ENCODE results near the gene ANKRD63.
A peak's percentile ranks its signal among the peaks of the same experiment; 100 is the strongest.

Gene ANKRD63

GRCh38 chr15:40306908-40307307 is 24.0 kb upstream of the ANKRD63 start:
- no peak overlapping the region for H3K4ac ChIP-seq (ENCODE audit: low read length)
- H3K4me3 ChIP-seq (ENCODE audit: low read length in 2 of 2) = no peak overlapping the region
- no peak overlapping the region for H3K14ac ChIP-seq (ENCODE audit: low read length)
- no peak overlapping the region for H3K9ac ChIP-seq (ENCODE audit: low read depth, low read length, poor library complexity)
- H3K18ac ChIP-seq (ENCODE audit: low read length) = peak overlapping the region; percentile 35
- no peaks in the 10 kb centered on the region for H3K9me3 ChIP-seq (replicated peaks in 1 of 2; ENCODE audit: control insufficient read depth in 2 of 2, insufficient read depth in 1 of 2, low read depth in 1 of 2, low read length in 2 of 2)
- H2BK12ac ChIP-seq (ENCODE audit: low read length) = no peak overlapping the region
- H2BK15ac ChIP-seq (ENCODE audit: low read length) = no peak overlapping the region
- no peak for DNase-seq (ENCODE audit: low spot score)
- no peak overlapping the region for H4K91ac ChIP-seq (ENCODE audit: low read depth, low read length, poor library complexity)
- H3K79me1 ChIP-seq (ENCODE audit: low read depth, low read length) = no peaks in the 10 kb centered on the region
- H4K8ac ChIP-seq (ENCODE audit: low read depth, low read length) = no peak overlapping the region
- H2BK120ac ChIP-seq (ENCODE audit: low read depth, low read length) = no peak overlapping the region
- H3K27ac ChIP-seq (replicated peaks; ENCODE audit: low read length) = no peak overlapping the region
- no CpG with 5 or more reads among the region's 7 CpGs for WGBS, 2 donors (ENCODE audit: extremely low coverage in 2 of 2, insufficient read length in 2 of 2, insufficient replicate concordance in 1 of 2)
- peak overlapping the region; percentile 83 for H2AFZ ChIP-seq (ENCODE audit: low read length)
- no peak overlapping the region for H3K23ac ChIP-seq (ENCODE audit: low read depth, low read length, poor library complexity)
- H3K36me3 ChIP-seq (replicated peaks in 1 of 2; ENCODE audit: control insufficient read depth in 2 of 2, insufficient read depth in 2 of 2, low read length in 2 of 2) = no peaks in the 10 kb centered on the region
- H2AK5ac ChIP-seq (ENCODE audit: low read depth, low read length) = peak overlapping the region; percentile 22
- H3K4me2 ChIP-seq (ENCODE audit: insufficient read depth, low read length, poor library complexity, severe bottlenecking) = no peak overlapping the region
- H3K27me3 ChIP-seq (ENCODE audit: control insufficient read depth in 3 of 3, insufficient read depth in 3 of 3, low read depth in 1 of 3, low read length in 3 of 3) = peaks cover 0 to 4% (median 0%) of the 10 kb centered on the region in 3 experiments
- H2BK5ac ChIP-seq (ENCODE audit: low read length) = peak overlapping the region; percentile 30
- H3K4me1 ChIP-seq (ENCODE audit: control insufficient read depth in 2 of 2, insufficient read depth in 1 of 2, low read depth in 1 of 2, low read length in 2 of 2) = peaks cover 5 to 33% of the 10 kb centered on the region in 2 donors

GRCh38 chr15:40306371-40306770 is 23.5 kb upstream of the ANKRD63 start:
- H4K91ac ChIP-seq (ENCODE audit: low read depth, low read length, poor library complexity) = no peak overlapping the region
- no peak overlapping the region for H2BK12ac ChIP-seq (ENCODE audit: low read length)
- H3K9me3 ChIP-seq (replicated peaks in 1 of 2; ENCODE audit: control insufficient read depth in 2 of 2, insufficient read depth in 1 of 2, low read depth in 1 of 2, low read length in 2 of 2) = no peaks in the 10 kb centered on the region
- peaks cover 10 to 36% of the 10 kb centered on the region in 2 donors for H3K4me1 ChIP-seq (ENCODE audit: control insufficient read depth in 2 of 2, insufficient read depth in 1 of 2, low read depth in 1 of 2, low read length in 2 of 2)
- no peak overlapping the region for H3K4ac ChIP-seq (ENCODE audit: low read length)
- no peaks in the 10 kb centered on the region for H3K36me3 ChIP-seq (replicated peaks in 1 of 2; ENCODE audit: control insufficient read depth in 2 of 2, insufficient read depth in 2 of 2, low read length in 2 of 2)
- H2AFZ ChIP-seq (ENCODE audit: low read length) = peak overlapping the region; percentile 83
- H3K27ac ChIP-seq (replicated peaks; ENCODE audit: low read length) = no peak overlapping the region
- no peak overlapping the region for H2BK15ac ChIP-seq (ENCODE audit: low read length)
- no CpG with 5 or more reads among the region's 5 CpGs for WGBS, 2 donors (ENCODE audit: extremely low coverage in 2 of 2, insufficient read length in 2 of 2, insufficient replicate concordance in 1 of 2)
- H3K4me3 ChIP-seq (ENCODE audit: low read length in 2 of 2) = no peak overlapping the region
- H3K27me3 ChIP-seq (ENCODE audit: control insufficient read depth in 3 of 3, insufficient read depth in 3 of 3, low read depth in 1 of 3, low read length in 3 of 3) = peaks cover 0 to 4% (median 0%) of the 10 kb centered on the region in 3 experiments
- no peak for DNase-seq (ENCODE audit: low spot score)
- H3K9ac ChIP-seq (ENCODE audit: low read depth, low read length, poor library complexity) = no peak overlapping the region
- no peak overlapping the region for H3K18ac ChIP-seq (ENCODE audit: low read length)
- H2AK5ac ChIP-seq (ENCODE audit: low read depth, low read length) = no peak overlapping the region
- H3K23ac ChIP-seq (ENCODE audit: low read depth, low read length, poor library complexity) = no peak overlapping the region
- no peaks in the 10 kb centered on the region for H3K79me1 ChIP-seq (ENCODE audit: low read depth, low read length)
- H2BK120ac ChIP-seq (ENCODE audit: low read depth, low read length) = no peak overlapping the region
- no peak overlapping the region for H3K14ac ChIP-seq (ENCODE audit: low read length)
- no peak overlapping the region for H4K8ac ChIP-seq (ENCODE audit: low read depth, low read length)
- H3K4me2 ChIP-seq (ENCODE audit: insufficient read depth, low read length, poor library complexity, severe bottlenecking) = no peak overlapping the region
- H2BK5ac ChIP-seq (ENCODE audit: low read length) = no peak overlapping the region

- H3K9ac ChIP-seq (ENCODE audit: low read depth, low read length, poor library complexity) = peak overlapping the region; percentile 50
- no peaks in the 10 kb centered on the region for H3K36me3 ChIP-seq (replicated peaks in 1 of 2; ENCODE audit: control insufficient read depth in 2 of 2, insufficient read depth in 2 of 2, low read length in 2 of 2)
- H2AK5ac ChIP-seq (ENCODE audit: low read depth, low read length) = no peak overlapping the region
- H3K18ac ChIP-seq (ENCODE audit: low read length) = no peak overlapping the region
- H3K14ac ChIP-seq (ENCODE audit: low read length) = no peak overlapping the region
- peaks cover 11 to 36% of the 10 kb centered on the region in 2 donors for H3K4me1 ChIP-seq (ENCODE audit: control insufficient read depth in 2 of 2, insufficient read depth in 1 of 2, low read depth in 1 of 2, low read length in 2 of 2)
- no peak overlapping the region for H4K8ac ChIP-seq (ENCODE audit: low read depth, low read length)
- no peak for DNase-seq (ENCODE audit: low spot score)
- no peak overlapping the region for H3K4me3 ChIP-seq (ENCODE audit: low read length in 2 of 2)
- H3K27ac ChIP-seq (replicated peaks; ENCODE audit: low read length) = no peak overlapping the region
- no peaks in the 10 kb centered on the region for H3K79me1 ChIP-seq (ENCODE audit: low read depth, low read length)
- no peak overlapping the region for H2BK12ac ChIP-seq (ENCODE audit: low read length)
- peaks cover 0 to 3% of the 10 kb centered on the region in 2 donors for H3K9me3 ChIP-seq (replicated peaks in 1 of 2; ENCODE audit: control insufficient read depth in 2 of 2, insufficient read depth in 1 of 2, low read depth in 1 of 2, low read length in 2 of 2)
- H3K27me3 ChIP-seq (ENCODE audit: control insufficient read depth in 3 of 3, insufficient read depth in 3 of 3, low read depth in 1 of 3, low read length in 3 of 3) = no peaks in the 10 kb centered on the region
- H2BK5ac ChIP-seq (ENCODE audit: low read length) = no peak overlapping the region
- no peak overlapping the region for H2BK120ac ChIP-seq (ENCODE audit: low read depth, low read length)
- no peak overlapping the region for H3K4ac ChIP-seq (ENCODE audit: low read length)
- H2BK15ac ChIP-seq (ENCODE audit: low read length) = no peak overlapping the region
- H4K91ac ChIP-seq (ENCODE audit: low read depth, low read length, poor library complexity) = no peak overlapping the region
- no peak overlapping the region for H3K4me2 ChIP-seq (ENCODE audit: insufficient read depth, low read length, poor library complexity, severe bottlenecking)
- no peak overlapping the region for H3K23ac ChIP-seq (ENCODE audit: low read depth, low read length, poor library complexity)
- no peak overlapping the region for H2AFZ ChIP-seq (ENCODE audit: low read length)
- no CpG with 5 or more reads among the region's 4 CpGs for WGBS, 2 donors (ENCODE audit: extremely low coverage in 2 of 2, insufficient read length in 2 of 2, insufficient replicate concordance in 1 of 2)
Observed at GRCh38 chr15:40305281-40305680, 22.4 kb upstream of the ANKRD63 start.

- Histone ChIP-seq H3K4me3 (ENCODE audit: low read length in 2 of 2) (no peak overlapping the region), H4K8ac (ENCODE audit: low read depth, low read length) (no peak overlapping the region), H2BK12ac (ENCODE audit: low read length) (no peak overlapping the region), H3K27me3 (ENCODE audit: control insufficient read depth in 3 of 3, insufficient read depth in 3 of 3, low read depth in 1 of 3, low read length in 3 of 3) (no peaks in the 10 kb centered on the region), H3K36me3 (replicated peaks in 1 of 2; ENCODE audit: control insufficient read depth in 2 of 2, insufficient read depth in 2 of 2, low read length in 2 of 2) (no peaks in the 10 kb centered on the region), H2BK5ac (ENCODE audit: low read length) (peak overlapping the region; percentile 54), H3K4me2 (ENCODE audit: insufficient read depth, low read length, poor library complexity, severe bottlenecking) (no peak overlapping the region), H2AK5ac (ENCODE audit: low read depth, low read length) (no peak overlapping the region), H3K18ac (ENCODE audit: low read length) (no peak overlapping the region), H2BK120ac (ENCODE audit: low read depth, low read length) (peak overlapping the region; percentile 35), H3K4ac (ENCODE audit: low read length) (no peak overlapping the region), H4K91ac (ENCODE audit: low read depth, low read length, poor library complexity) (no peak overlapping the region), H3K9me3 (replicated peaks in 1 of 2; ENCODE audit: control insufficient read depth in 2 of 2, insufficient read depth in 1 of 2, low read depth in 1 of 2, low read length in 2 of 2) (peaks cover 0 to 13% of the 10 kb centered on the region in 2 donors), H3K4me1 (ENCODE audit: control insufficient read depth in 2 of 2, insufficient read depth in 1 of 2, low read depth in 1 of 2, low read length in 2 of 2) (peaks cover 5 to 23% of the 10 kb centered on the region in 2 donors), H3K27ac (replicated peaks; ENCODE audit: low read length) (no peak overlapping the region), H3K9ac (ENCODE audit: low read depth, low read length, poor library complexity) (no peak overlapping the region), H2AFZ (ENCODE audit: low read length) (no peak overlapping the region), H3K79me1 (ENCODE audit: low read depth, low read length) (no peaks in the 10 kb centered on the region), H3K14ac (ENCODE audit: low read length) (no peak overlapping the region), H3K23ac (ENCODE audit: low read depth, low read length, poor library complexity) (no peak overlapping the region), H2BK15ac (ENCODE audit: low read length) (no peak overlapping the region)
- DNase-seq (ENCODE audit: low spot score) = no peak
- no CpG with 5 or more reads among the region's 2 CpGs for WGBS, 2 donors (ENCODE audit: extremely low coverage in 2 of 2, insufficient read length in 2 of 2, insufficient replicate concordance in 1 of 2)
Observed at GRCh38 chr15:40303576-40303975, 20.7 kb upstream of the ANKRD63 start.
